GM18511 (cell line): Measurements from ENCODE around the gene GAB4.
"Not testable (repeated sequence)": the region's sequence is repeated elsewhere in the genome, so short reads cannot be mapped to it uniquely, and the experiment has no call there.

Experiments used
- ATAC-seq: cut with Tn5 transposase; IDR thresholded peaks from one replicate; pipeline ENCODE4 v1.9.1; 2021; ENCODE audit warnings: mild to moderate bottlenecking, moderate library complexity; ENCODE audit not compliant: unreplicated experiment

GAB4 gene

DNA sequence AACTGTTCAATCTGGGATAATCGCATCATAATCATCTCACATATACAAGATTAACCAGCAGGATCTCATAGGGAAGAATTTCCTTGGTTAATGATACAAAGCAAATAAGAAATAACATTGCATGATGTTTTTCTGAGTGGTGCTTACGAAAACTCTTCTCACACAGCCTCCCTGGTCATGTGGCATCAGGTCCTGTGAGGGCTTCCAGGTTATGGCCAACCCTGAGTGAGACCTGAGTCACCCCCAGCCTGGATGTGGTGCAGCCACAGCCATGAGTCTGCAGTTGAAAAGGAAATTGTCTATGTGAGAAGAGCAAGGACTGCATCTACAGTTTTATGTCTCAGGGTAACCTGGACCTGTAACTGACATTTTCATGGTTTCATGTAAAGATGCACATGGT is 92.3 kb downstream of the GAB4 start:
- ATAC-seq = no peak

DNA sequence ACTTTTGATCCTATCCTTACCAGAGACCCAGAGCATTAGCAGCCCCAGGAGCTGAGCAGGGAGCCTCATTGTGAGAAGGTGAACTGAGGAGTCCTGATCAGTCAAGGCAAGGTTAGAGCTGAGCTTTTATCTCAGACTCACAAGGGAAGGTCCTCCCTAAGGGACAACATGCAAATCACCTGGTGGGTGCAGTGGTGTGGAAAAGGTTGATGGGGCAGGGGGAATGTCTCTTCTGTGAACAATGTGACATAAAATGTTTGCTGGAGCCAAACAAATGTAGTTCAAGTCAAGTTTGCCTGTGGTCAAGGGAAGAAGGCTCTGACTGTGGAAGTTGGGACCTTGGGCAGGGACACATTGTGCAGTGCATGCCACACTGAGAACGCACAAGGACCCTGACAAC is 93.1 kb downstream of the GAB4 start:
- not testable (repeated sequence) for ATAC-seq

GRCh38 chr22:16914006-16914405 is 94.0 kb downstream of the GAB4 start:
- no peak for ATAC-seq

DNA sequence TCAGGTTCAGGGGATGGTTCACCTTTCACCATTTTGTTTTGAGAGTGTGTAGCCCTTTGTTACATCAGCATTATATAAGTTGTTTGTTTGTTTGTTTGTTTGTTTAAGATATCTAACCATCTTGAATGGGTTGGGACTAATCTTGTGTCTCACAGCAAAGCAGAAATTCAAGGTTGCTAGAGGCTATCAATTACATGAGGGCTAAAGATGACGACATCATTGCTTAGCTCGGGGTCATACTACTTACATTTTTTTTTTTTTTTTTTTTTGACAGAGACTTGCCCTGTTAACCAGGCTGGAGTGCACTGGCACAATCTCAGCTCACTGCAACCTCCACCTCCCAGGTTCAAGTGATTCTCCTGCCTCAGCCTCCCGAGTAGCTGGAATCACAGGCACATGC is 95.7 kb downstream of the GAB4 start:
- no peak for ATAC-seq
